Suprapubic skin (tissue), 3 donors: Measurements from ENCODE around the gene TMEM164.

Experiments
- EP300 ChIP-seq: sonication (generic); formaldehyde crosslinking; IDR thresholded peaks from one replicate; pipeline ENCODE4 v1.6.1; 2017; ENCODE audit warnings: antibody characterized with exemption
- POLR2A ChIP-seq, 2 donors: fragments of 450-650 bp; IDR thresholded peaks; one replicate each; pipeline ENCODE4 v1.6.1; 2017; ENCODE audit warnings: antibody characterized with exemption in 2 of 2, mild to moderate bottlenecking in 2 of 2, moderate library complexity in 2 of 2
- TF ChIP-seq, protein P1 (sequence below), 2 donors: fragments of 200-600 bp in 1 of 2; fragments of 450-650 bp in 1 of 2; sonication (generic) in 1 of 2; IDR thresholded peaks; one replicate each; pipeline ENCODE4 v1.5.1; 2016 to 2019; ENCODE audit warnings: antibody characterized with exemption in 2 of 2, mild to moderate bottlenecking in 1 of 2, moderate library complexity in 1 of 2

DNA sequence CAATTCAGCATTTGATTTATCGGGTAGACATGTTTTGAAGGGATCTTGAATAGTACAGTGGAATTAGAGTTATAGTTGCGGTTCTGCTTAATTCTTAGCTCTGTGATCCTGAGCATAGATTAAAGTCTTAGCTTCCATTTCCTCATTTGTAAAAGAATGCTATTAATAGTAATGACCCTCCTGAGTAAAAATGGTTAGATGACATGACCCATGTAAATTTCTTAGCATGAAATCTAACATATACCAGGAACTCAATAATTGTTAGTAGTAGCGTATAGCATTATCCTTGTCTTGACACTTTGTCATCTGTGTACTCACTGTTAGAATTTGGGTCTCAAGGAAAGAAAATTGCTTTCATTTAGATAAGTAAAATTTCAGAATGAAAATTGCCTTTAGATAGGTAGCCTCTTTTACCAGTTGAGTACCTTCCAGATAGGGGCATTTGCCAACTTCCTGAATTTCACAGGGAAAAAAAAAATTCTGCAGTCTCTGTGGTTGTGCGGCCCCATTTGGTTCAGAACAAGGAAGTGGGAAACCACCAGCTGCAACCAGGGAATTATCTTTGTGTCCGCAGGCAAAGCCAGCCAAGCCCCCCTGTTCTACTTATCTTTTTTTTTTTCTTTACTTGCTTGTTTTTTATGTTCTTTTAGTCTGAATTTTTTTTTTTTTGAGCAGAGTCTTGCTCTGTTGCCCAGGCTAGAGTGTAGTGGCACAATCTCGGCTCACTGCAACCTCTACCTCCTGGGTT, 86.9 kb downstream of the TMEM164 start:
- TF ChIP-seq POLR2A (IDR thresholded peaks at IDR 0.05) (no peak), EP300 (no peak)
- TF ChIP-seq, protein P1, sequence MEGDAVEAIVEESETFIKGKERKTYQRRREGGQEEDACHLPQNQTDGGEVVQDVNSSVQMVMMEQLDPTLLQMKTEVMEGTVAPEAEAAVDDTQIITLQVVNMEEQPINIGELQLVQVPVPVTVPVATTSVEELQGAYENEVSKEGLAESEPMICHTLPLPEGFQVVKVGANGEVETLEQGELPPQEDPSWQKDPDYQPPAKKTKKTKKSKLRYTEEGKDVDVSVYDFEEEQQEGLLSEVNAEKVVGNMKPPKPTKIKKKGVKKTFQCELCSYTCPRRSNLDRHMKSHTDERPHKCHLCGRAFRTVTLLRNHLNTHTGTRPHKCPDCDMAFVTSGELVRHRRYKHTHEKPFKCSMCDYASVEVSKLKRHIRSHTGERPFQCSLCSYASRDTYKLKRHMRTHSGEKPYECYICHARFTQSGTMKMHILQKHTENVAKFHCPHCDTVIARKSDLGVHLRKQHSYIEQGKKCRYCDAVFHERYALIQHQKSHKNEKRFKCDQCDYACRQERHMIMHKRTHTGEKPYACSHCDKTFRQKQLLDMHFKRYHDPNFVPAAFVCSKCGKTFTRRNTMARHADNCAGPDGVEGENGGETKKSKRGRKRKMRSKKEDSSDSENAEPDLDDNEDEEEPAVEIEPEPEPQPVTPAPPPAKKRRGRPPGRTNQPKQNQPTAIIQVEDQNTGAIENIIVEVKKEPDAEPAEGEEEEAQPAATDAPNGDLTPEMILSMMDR (IDR thresholded peaks at IDR 0.05), result no peak
